ENCODE measurements around the gene PPP1R13B.
A peak's percentile ranks its signal among the peaks of the same experiment; 100 is the strongest.
"Not testable (repeated sequence)": the region's sequence is repeated elsewhere in the genome, so short reads cannot be mapped to it uniquely, and the experiment has no call there.

Gene PPP1R13B, protein sequence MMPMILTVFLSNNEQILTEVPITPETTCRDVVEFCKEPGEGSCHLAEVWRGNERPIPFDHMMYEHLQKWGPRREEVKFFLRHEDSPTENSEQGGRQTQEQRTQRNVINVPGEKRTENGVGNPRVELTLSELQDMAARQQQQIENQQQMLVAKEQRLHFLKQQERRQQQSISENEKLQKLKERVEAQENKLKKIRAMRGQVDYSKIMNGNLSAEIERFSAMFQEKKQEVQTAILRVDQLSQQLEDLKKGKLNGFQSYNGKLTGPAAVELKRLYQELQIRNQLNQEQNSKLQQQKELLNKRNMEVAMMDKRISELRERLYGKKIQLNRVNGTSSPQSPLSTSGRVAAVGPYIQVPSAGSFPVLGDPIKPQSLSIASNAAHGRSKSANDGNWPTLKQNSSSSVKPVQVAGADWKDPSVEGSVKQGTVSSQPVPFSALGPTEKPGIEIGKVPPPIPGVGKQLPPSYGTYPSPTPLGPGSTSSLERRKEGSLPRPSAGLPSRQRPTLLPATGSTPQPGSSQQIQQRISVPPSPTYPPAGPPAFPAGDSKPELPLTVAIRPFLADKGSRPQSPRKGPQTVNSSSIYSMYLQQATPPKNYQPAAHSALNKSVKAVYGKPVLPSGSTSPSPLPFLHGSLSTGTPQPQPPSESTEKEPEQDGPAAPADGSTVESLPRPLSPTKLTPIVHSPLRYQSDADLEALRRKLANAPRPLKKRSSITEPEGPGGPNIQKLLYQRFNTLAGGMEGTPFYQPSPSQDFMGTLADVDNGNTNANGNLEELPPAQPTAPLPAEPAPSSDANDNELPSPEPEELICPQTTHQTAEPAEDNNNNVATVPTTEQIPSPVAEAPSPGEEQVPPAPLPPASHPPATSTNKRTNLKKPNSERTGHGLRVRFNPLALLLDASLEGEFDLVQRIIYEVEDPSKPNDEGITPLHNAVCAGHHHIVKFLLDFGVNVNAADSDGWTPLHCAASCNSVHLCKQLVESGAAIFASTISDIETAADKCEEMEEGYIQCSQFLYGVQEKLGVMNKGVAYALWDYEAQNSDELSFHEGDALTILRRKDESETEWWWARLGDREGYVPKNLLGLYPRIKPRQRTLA

DNA sequence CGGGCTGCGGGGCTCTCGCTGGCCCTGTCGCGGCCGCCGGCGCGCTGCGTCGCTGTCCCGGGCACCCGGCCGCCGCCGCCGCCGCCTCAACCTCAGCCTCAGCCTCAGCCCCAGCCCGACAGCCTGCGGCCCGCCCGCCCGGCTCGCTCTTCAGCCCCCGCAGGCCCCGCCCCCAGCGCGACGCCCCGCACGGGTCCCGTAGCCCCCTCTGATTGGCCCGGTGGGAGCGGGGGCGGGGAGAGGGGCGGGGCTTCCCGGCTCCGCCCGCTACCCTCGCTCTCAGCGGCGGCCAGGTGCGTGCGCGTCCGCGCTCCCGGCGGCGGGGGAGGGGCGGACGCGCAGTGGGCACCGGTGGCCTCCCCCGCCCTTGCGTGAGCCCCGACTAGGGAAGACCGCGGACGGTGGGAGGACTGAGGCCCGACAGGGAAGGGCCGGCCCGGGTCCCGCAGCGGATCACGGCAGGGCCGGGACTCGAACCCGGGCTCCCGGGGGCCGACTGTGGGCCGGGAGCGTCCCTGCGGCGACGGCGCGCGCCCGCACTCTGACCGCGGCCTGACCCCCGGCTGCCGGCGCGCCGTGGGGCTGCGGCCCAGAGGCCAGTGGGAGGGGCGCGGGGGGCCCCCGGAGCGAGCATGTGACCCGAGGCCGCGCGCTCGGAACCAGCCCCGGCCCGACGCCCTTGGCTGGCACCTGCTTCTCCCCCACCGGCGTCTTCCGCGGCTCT, at the start of gene PPP1R13B:
Gene PPP1R13B, minus strand, starts transcription at position 125 of the 724 bp plus-strand sequence. CDS start 268 bp downstream, outside the sequence.
- DNase-seq = peak; percentile 91

DNA sequence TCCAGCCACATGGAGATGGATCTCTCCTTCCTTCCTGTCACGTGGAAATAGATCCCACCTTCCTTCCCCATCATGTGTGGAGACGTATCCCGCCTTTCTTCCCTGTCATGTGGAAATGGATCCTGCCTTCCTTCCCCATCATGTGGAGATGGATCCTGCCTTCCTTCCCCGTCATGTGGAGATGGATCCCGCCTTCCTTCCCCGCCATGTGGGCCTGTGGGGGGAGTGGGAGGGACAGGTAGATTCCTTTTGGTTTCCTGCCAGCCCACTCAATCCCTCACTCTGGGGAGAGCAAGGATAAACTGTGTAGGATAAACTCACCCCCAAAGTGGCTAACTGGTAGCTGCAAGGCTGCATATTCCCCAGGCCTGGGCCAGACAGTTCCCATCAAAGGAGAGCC, 49.2 kb upstream of the PPP1R13B start:
- DNase-seq = no peak

DNA sequence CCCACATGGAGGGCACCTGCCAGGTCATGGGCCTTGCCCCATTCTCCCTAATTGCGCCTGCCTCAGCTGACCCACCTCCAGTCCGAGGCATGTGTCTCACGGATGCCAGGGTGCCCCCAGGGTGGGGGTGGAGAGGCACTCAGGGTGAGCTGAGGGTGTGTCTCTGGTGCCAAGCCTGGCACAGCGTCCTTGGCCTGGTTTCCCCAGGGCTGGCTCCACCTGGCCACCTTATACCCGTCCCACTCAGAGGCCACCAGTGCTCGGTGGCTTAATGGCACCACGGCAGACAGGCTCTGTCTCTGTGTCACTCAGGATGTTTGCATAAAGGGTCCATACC, 47.3 kb upstream of the PPP1R13B start:
- DNase-seq = no peak

DNA sequence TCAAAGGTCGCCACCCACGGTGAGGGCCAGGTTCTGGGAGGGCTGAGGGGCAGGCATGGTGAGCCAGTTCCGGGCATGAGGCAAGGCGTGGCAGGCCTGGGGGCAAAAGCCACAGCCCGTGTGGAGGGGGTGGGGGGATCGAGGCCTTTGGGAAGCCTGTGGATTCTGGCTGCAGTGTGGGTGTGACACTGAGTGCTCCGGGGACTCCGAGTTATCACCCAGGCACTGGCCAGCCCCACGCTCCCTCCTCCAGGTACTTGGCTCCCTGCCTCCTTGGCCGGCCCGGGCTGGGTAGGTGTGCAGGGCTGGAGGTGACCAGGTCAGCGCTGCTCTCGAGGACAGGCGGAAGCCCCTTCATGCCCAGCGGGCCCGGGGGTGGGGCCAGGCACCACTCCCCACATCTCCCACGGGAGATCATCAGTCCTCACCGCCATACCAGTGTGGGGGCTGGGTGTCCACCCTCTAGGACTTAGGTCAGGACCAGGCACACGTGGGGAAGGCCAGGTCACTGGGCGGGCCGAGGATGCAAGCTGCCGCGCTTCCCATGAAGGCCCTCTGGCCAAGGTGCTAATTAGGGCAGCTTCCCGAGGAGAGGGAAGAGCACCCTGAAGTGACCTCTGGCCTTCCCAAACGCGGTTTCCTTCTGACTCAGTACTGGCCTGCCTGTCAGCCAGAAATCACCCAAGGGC, 46.8 kb upstream of the PPP1R13B start:
- no peak for DNase-seq

DNA sequence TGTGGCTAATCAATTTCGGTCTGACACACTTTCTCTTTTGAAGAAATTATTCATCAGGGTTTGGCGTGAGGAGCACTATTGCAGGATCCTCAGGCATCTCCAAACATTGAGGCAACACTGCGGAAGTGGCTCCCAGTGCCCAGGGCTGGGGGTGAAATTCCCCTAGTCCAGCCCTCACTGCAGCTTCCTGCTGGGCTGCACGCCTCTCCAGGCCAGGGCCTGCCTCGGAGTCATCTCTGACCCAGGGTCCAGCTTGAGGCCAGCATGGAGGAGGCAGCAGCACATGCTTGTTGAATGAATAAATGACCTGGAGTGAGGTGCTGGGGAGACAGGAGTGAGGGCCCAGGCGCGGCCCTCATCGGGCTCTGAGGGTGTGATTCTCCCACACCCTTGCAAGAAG, 44.9 kb upstream of the PPP1R13B start:
- no peak for DNase-seq

DNA sequence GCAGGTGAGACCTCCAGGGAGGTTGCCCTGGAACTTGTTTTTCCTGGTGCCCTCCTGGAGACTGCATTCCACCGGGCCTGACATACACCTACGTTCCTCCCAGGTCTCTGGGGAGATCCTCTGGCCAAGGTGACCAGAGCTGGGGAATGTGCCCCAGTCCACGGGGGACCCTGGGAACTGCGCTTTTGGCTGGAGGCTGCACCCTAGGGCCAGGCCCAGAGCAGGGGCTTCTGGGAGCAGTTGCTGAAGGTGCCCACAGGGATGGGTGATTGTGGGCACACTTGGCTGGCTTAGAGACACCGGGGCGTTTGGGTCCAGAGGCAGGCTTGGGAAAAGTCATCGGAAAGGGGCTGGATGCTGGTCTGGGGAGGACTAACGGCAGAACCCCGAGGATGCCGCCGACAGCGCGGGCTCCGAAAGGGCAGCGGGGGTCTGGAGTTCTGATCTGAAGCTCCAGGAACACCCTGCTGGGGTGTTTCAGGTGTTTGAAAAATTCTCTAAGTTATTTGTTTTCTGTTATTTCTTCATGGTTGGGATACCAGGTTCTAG, 44.4 kb upstream of the PPP1R13B start:
- DNase-seq = no peak

DNA sequence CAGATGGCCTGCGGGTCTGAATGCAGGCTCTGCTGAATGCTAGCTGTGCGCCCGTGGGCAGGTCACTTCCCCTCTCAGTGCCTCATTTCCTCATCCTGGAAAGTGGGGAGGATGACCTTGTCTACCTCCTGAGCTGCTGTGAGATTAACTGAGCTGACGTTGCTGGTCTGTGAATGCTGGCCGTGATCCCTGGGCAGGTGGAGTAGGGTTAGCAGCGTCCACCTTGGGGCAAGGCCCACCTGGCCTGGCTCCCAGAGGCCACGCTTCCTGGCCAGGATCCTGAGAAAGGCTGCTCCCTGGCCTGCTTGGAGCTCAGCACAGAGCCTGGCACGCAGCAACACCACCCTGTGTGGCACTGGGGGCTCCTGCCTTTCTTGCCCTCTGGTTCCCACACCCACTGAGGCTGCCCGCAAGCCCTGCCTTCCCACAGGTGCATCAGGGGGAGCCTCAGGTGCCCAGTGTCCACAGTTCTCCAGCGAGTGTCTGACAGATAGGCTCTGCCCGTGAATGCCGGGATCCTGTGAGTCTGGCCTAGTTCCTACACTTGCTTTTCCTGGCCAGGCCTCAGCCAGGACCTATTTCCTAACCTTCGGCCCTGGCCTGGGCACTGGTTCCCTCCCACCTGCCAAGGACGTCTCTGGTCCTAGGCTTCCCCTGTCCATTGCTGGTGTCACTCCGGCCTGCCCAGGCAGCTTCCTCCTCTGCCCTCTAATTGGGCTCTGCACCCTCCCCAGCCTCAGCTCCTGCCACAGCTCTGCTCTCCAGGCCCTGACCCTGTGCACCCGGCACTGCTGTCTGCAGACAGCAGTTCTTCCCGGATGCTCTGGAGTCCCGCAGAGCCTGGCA, 43.7 kb upstream of the PPP1R13B start:
- no peak for DNase-seq

DNA sequence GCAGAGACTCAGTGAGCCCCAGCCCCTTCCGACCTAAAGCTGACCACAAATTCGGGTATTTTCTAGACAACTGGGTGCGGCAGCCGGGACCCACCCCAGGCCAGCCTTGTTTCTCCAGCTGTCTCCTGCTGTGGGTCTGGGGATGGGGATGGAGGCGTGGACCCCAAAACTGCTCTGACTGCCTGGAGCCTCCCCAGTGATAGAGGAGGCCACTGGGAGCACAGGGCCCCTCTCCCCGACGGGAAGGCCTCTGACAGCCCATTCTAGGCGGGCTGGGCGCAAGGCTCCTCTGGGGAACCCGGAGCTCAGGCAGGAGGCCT, 42.6 kb upstream of the PPP1R13B start:
- DNase-seq = no peak

DNA sequence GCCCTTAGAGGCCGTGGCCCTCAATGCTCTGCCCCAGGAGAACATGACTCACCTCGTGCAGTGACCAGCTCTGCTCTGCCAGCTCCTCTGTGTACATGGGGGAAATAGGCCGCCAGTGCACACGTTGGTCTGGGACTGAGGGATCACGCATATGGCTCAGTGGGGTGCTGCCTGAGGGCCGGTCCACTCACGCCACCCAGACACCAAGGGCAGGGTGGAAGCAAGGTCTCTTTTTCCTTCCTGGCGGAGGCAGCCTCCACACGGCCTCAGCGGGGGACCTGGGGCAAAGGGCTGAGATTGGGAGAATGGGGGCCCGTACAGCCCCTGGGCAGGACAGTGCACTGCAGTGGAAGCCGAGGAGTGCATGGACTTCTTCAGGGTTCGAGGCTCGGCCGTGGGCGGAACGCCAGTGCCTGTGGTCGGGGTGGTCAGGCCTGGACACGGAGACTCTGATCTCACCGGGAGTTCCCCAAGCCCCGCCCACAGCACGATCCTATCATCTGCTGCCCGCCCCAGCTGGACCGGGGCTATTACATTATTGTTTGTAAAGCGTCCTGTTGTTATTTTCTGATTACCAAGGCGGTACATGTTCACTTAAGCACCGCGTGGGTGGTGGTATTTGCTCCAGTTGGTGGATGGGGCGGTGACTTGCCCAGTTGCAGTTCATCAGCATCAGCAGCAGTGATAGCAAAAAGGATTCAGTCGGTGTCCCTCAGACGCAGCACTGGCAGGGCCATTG, 42.1 kb upstream of the PPP1R13B start:
- no peak for DNase-seq

DNA sequence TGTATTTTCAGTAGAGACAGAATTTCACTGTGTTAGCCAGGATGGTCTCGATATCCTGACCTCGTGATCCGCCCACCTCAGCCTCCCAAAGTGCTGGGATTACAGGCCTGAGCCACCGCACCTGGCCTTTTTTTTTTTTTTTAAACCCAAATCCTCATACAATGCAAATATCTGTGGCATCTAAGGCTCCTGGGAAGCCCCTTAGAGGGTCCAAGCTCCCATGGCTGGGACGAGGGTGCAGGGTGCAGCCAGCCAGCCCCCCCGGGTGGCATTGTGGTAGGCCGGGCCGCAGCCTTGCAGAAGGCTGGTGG, 41.6 kb upstream of the PPP1R13B start:
- not testable (repeated sequence) for DNase-seq

DNA sequence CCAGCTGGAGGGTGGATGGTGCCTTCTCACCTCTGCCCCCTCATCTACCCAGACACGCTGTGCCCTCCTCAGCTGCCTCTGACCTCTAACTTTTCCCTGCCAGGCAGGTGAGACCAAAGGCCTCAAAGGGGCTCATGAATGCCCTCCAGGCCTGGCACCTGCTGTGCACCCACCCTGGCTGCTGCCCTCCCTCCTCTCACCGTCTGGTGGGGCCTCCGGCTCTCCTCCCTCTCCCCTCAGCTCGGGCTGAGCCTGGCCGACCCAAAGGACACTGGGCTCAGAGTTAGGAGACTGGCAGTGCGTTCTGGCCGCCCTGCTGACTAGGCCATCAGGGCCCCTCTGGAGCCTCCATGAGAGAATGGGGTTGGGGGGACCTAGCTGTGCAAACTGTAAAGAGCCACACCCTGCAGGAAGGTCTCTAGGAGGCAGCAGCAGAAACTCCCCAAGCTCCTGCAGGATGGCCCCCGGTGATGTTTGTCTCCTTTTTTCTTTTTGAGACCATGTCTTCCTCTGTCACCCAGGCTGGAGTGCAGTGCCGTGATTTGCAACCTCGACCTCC, 40.3 kb upstream of the PPP1R13B start:
- DNase-seq = no peak

DNA sequence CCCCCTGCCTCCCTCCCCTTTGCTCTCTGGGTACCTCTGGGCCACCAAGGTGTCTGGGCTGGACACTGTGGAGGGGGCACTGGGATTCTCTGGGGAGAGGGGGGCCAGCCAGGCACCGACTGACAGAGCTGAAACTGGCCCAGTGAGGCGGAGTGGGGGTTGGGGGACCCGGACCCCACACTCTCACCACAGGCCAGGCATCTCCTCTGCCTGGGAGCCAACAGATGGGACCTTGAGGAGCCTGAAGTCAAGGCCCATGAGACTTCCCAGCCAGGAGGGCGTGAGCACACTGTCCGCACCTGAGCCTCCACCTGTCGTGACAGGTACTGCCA, 39.8 kb upstream of the PPP1R13B start:
- no peak for DNase-seq

DNA sequence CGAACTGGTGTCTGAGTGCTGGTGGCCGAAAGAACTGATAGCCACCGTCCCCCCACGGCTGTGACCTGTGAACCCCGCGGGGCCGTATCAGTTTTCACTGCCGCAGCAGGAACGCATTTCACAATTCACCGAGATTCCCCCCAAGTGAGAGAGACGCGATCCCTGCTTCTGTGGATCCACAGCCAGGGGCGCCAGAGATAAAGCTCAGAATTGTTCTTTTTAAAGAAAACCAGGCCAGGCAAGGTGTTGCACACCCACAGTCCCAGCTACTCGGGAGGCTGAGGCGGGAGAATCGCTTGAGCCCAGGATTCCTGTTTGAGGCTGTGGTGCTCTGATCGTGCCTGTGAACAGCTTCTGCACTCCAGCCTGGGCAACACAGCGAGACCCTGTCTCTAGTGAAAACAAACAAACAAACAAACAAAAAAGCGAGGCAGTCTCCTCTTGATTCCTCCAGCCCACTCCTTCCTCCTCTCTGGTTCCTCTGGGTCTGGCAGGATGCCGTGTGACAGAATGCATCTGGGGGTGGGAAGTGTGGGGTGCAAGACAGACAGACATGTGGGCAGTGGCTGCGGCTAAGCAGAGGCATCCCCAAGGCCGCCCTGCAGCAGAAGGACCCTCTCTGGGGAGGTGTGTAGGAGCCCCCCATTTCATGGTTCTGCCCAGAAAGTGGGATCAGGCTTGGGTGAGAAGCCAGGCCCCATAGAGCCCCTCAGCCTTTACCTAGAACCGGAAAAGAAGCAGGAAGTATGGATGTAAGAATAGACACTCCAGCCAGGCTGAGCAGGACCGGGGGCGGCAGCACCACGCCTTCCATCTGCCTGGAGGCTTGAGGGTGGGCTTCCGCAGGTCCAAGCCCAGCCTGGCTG, 39.2 kb upstream of the PPP1R13B start:
- no peak for DNase-seq

DNA sequence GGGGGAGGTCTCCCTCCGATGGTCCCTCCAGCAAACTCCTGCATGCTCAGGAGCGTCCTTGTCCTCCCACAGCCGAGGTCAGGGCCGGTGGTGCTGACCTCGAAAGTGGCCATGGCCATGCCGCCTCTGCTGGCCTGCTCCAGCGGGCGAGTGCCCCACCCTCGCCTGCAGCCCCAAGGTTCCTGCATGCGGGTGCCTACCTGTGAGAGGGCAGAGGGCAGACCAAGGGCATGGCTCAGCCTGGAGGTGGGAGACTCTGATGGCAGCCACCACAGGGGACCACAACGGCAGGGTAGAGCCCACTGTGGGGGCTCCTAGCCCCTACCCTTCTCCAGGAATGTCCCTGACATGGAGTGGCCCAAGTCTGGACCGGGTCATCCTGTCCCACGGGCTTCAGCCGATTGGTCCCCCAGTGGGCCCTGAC, 38.1 kb upstream of the PPP1R13B start:
- DNase-seq = no peak

DNA sequence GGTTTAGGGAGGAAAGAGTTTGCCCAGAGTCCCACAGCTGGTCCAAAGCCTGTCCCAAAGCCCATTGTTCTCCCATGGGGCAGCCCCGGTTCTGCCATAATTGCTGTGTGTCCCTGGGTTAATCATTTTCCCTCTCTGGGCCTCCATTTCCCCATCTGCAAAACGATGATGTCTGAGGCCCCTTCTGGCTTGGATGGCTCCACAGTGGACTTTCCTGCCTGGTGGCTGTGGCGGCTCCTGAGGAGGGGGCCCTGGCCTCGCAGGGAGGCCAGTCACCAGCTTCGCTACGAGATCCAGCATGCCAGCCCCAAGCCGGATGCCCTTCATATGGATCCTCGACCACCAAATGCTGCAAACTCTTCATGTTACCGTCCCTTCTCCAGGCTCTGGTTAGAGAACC, 37.5 kb upstream of the PPP1R13B start:
- DNase-seq = no peak

DNA sequence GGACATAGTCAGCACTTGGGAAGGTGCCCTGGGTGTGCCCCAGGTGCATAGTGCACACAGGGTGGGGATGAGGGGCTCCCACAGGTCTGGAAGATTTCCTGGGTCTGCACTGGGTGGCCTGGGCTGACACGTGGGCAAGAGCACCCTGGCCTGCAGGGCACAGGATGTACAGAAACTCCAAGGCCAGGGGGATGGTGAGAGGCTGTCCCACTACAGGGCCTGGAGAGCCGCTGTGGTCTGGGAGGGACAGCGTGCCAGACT, 35.8 kb upstream of the PPP1R13B start:
- no peak for DNase-seq

DNA sequence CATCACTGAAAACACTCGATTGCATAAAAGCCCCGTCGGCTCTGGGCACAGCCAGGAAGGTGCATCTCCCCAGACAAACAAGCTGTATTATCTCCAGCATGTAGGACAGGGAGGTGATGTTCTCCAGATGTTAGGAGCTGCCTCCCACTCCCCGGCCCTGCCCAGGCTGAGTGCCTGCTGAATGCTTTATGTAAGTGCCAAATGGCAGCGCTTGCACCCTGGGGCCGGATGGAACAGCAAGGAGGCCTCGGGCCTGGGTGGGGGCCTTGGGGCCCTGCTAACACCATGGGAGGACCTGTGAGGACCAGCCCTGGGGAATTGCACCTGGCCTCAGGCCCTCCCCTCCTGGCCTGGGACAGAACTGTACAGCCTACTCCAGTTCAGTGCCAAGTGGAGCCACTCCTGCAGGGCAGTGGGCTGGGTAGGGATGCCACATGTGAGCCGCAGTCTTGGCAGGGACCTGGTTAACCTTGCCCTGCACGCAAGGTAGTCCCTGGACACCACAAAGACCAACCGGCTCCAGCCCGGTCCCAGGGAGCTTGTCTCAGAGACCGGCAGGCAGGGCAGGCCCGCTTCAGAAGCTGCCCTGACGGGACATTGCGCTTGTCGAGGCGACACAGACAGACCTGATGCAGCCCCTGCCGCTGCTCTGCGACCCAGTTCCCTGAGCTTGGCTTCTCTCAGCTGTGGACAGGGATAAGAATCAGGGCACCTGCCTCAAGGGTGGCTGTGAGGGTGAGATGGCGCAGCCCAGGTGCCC, 35.3 kb upstream of the PPP1R13B start:
- DNase-seq = no peak

DNA sequence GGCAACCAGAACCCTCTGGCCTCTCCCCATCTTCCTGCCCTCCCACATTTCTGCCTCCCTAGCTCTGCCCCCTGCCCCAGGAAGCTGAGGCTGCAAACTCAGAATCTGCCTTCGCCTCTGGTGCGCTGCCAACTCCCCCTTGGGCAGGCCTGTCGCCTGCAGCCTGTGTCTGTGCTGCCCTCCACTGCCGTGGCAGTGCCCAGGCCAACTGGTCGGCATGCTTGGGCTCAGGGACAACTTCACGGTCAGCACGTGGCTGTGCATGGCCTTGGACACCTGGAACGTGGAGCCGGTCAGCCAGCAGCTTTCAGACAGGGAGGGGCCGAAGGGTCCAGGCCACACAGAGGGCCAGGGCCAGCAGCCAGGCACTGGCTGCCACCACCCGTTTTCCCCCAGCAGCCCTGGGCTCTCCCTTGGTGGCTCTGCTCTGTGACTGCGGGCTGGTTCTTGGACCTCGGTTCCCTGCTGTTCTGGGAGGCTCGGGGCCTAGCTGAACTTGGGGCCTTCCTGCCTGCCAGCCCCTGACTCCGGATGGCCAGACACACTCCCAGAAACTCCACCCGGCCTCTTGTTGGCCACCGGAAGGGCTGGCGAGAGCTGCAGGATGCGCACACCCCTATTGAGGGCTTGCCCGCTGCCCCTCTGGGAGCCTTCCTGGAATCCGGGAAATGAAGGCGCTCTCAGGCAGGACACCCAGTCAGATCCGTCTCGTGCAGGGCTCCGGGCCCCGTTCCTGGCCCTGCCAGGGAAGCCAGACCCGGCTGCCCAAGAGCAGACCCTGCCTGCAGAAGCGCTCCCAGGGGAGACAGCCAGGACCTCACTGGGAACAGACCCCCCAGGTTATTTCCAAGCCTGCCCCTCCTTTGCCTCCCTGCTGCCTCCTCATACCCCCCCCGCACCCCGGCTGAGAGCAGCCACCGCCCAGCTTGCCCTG, 34.2 kb upstream of the PPP1R13B start:
- DNase-seq = no peak

All from retina (tissue), 1 donor.